ENCODE results near the gene NRXN3. TPM values are rescaled to one million over a fixed set of nuclear protein-coding genes. Genes with fewer than 3 reads are reported as not detected.

The NRXN3 gene
- total RNA-seq, 1 donor from 2014 or later, result not detected

- no peak for DNase-seq (ENCODE audit: low read depth in 2 of 2)
Observed at GRCh38 chr14:78173346-78174035, 3.3 kb downstream of the NRXN3 start.

GRCh38 chr14:78175412-78175811 is 5.2 kb downstream of the NRXN3 start:
- DNase-seq (ENCODE audit: low read depth in 2 of 2), result no peak

GRCh38 chr14:78178071-78178470 is 7.9 kb downstream of the NRXN3 start:
- DNase-seq (ENCODE audit: low read depth in 2 of 2), result no peak

GRCh38 chr14:78178971-78179370 is 8.8 kb downstream of the NRXN3 start:
- no peak for DNase-seq (ENCODE audit: low read depth in 2 of 2)

GRCh38 chr14:78181270-78181669 is 11.1 kb downstream of the NRXN3 start:
- DNase-seq (ENCODE audit: low read depth in 2 of 2), result no peak

GRCh38 chr14:78182722-78183121 is 12.5 kb downstream of the NRXN3 start:
- DNase-seq (ENCODE audit: low read depth in 2 of 2), result no peak

GRCh38 chr14:78184157-78184556 is 14.0 kb downstream of the NRXN3 start:
- no peak for DNase-seq (ENCODE audit: low read depth in 2 of 2)

- no peak for DNase-seq (ENCODE audit: low read depth in 2 of 2)
Observed at GRCh38 chr14:78186277-78186676, 16.1 kb downstream of the NRXN3 start.

GRCh38 chr14:78188882-78189281 is 18.7 kb downstream of the NRXN3 start:
- no peak for DNase-seq (ENCODE audit: low read depth in 2 of 2)

GRCh38 chr14:78195431-78195830 is 25.3 kb downstream of the NRXN3 start:
- DNase-seq (ENCODE audit: low read depth in 2 of 2), result no peak

- DNase-seq (ENCODE audit: low read depth in 2 of 2), result no peak
Observed at GRCh38 chr14:78196323-78196722, 26.1 kb downstream of the NRXN3 start.

GRCh38 chr14:78197051-78197450 is 26.9 kb downstream of the NRXN3 start:
- DNase-seq (ENCODE audit: low read depth in 2 of 2), result no peak

GRCh38 chr14:78202163-78202562 is 32.0 kb downstream of the NRXN3 start:
- DNase-seq (ENCODE audit: low read depth in 2 of 2), result no peak

- no peak for DNase-seq (ENCODE audit: low read depth in 2 of 2)
Observed at GRCh38 chr14:78202976-78203375, 32.8 kb downstream of the NRXN3 start.

- no peak for DNase-seq (ENCODE audit: low read depth in 2 of 2)
Observed at GRCh38 chr14:78207414-78207813, 37.2 kb downstream of the NRXN3 start.

GRCh38 chr14:78220273-78220672 is 50.1 kb downstream of the NRXN3 start:
- DNase-seq (ENCODE audit: low read depth in 2 of 2), result no peak

GRCh38 chr14:78222746-78223145 is 52.6 kb downstream of the NRXN3 start:
- DNase-seq (ENCODE audit: low read depth in 2 of 2), result no peak

- no peak for DNase-seq (ENCODE audit: low read depth in 2 of 2)
Observed at GRCh38 chr14:78227248-78228077, 57.3 kb downstream of the NRXN3 start.

- no peak for DNase-seq (ENCODE audit: low read depth in 2 of 2)
Observed at GRCh38 chr14:78228702-78229327, 58.6 kb downstream of the NRXN3 start.

- no peak for DNase-seq (ENCODE audit: low read depth in 2 of 2)
Observed at GRCh38 chr14:78232231-78233000, 62.2 kb downstream of the NRXN3 start.

GRCh38 chr14:78238141-78238540 is 68.0 kb downstream of the NRXN3 start:
- no peak for DNase-seq (ENCODE audit: low read depth in 2 of 2)

GRCh38 chr14:78240567-78240966 is 70.4 kb downstream of the NRXN3 start:
- DNase-seq (ENCODE audit: low read depth in 2 of 2), result no peak

Data from lung microvascular endothelial cell (primary cell).